GM19463 (cell line): ENCODE measurements around the gene PGF.

Experiments used
- ATAC-seq: cut with Tn5 transposase; IDR thresholded peaks from one replicate; pipeline ENCODE4 v1.9.1; 2021; ENCODE audit warnings: mild to moderate bottlenecking, moderate library complexity; ENCODE audit not compliant: unreplicated experiment

PGF gene

GRCh38 chr14:74959596-74960180 lies 4.3 kb upstream of the PGF start:
- no peak for ATAC-seq

- ATAC-seq, result no peak
These were observed 1.1 kb upstream of the PGF start for GRCh38 chr14:74956280-74957072.

GRCh38 chr14:74956027-74956279 lies 556 bp upstream of the PGF start:
- no peak for ATAC-seq

- ATAC-seq, result no peak
These were observed 509 bp downstream of the PGF start for GRCh38 chr14:74954947-74955228.

GRCh38 chr14:74954232-74954946 lies 1.0 kb downstream of the PGF start:
- ATAC-seq, result no peak

- no peak for ATAC-seq
These were observed 1.7 kb downstream of the PGF start for GRCh38 chr14:74953686-74954085.

- ATAC-seq, result no peak
These were observed 2.5 kb downstream of the PGF start for GRCh38 chr14:74952697-74953484.

GRCh38 chr14:74952180-74952665 lies 3.2 kb downstream of the PGF start:
- no peak for ATAC-seq

- ATAC-seq, result no peak
These were observed 3.8 kb downstream of the PGF start for GRCh38 chr14:74951443-74952179.

- no peak for ATAC-seq
These were observed 4.5 kb downstream of the PGF start for GRCh38 chr14:74950795-74951442.

GRCh38 chr14:74949859-74950573 lies 5.4 kb downstream of the PGF start:
- ATAC-seq, result no peak

- ATAC-seq, result no peak
These were observed 6.2 kb downstream of the PGF start for GRCh38 chr14:74949191-74949601.

- no peak for ATAC-seq
These were observed 6.9 kb downstream of the PGF start for GRCh38 chr14:74948228-74949175.

- no peak for ATAC-seq
These were observed 7.8 kb downstream of the PGF start for GRCh38 chr14:74947353-74948227.

GRCh38 chr14:74946659-74947281 lies 8.6 kb downstream of the PGF start:
- ATAC-seq, result no peak

GRCh38 chr14:74945852-74946658 lies 9.3 kb downstream of the PGF start:
- ATAC-seq, result peak; percentile 35
